PFSK-1 (cell line): ENCODE data around the gene OMP.

Experiments
- FOXP2 ChIP-seq: optimal IDR thresholded peaks from 2 replicates; pipeline ENCODE3; 2011; ENCODE audit warnings: borderline replicate concordance, control low read depth, inconsistent platforms; ENCODE audit not compliant: insufficient read depth; ENCODE audit errors: extremely low read length, extremely low read depth
- POLR2AphosphoS5 ChIP-seq: IDR thresholded peaks from 2 replicates; pipeline ENCODE4 v1.6.1; 2012; ENCODE audit warnings: low read depth, mild to moderate bottlenecking, control low read depth, low read length, moderate library complexity
- REST ChIP-seq, 2 experiments: IDR thresholded peaks; 2 replicates each; pipeline versions ENCODE4 v1.6.1 to v1.8.0; 2011 to 2012; ENCODE audit warnings: low read depth in 2 of 2, low read length in 2 of 2, control low read depth in 1 of 2, inconsistent platforms in 1 of 2, mild to moderate bottlenecking in 1 of 2, moderate library complexity in 1 of 2; ENCODE audit not compliant: insufficient read depth in 1 of 2
- SIN3A ChIP-seq: IDR thresholded peaks from 2 replicates; pipeline ENCODE4 v1.6.1; 2012; ENCODE audit warnings: mild to moderate bottlenecking, low read length, moderate library complexity, borderline replicate concordance; ENCODE audit not compliant: insufficient read depth
- TAF1 ChIP-seq: IDR thresholded peaks from 2 replicates; pipeline ENCODE4 v1.6.1; 2012; ENCODE audit warnings: low read length, control low read depth, borderline replicate concordance; ENCODE audit not compliant: insufficient read depth

Gene OMP

DNA sequence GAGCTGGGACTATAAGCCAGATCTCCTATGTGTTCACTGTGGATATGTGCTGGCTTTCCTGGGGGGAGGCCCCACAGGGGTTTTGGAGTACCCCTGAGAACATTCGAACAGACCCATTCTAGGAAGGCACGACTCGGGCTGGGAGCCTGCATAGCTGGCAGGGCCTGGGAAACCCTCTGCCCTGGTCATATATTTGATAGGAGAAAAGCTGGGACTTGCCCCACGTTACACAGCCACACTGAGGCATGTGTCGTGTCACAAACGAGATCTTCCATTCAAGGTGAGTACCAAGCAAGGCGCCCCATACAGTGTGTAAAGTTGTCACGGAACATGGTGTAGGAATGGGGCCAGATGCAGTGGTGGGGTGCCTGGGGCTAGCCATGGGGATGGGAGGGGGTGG is 36.6 kb downstream of the OMP start:
- TF ChIP-seq TAF1 = no peak
- no peak for TF ChIP-seq REST (IDR thresholded peaks at IDR 0.05; ENCODE audit: insufficient read depth in 1 of 2, low read depth in 2 of 2, low read length in 2 of 2)
- no peak for TF ChIP-seq FOXP2
- no peak for TF ChIP-seq POLR2AphosphoS5
- no peak for TF ChIP-seq SIN3A

DNA sequence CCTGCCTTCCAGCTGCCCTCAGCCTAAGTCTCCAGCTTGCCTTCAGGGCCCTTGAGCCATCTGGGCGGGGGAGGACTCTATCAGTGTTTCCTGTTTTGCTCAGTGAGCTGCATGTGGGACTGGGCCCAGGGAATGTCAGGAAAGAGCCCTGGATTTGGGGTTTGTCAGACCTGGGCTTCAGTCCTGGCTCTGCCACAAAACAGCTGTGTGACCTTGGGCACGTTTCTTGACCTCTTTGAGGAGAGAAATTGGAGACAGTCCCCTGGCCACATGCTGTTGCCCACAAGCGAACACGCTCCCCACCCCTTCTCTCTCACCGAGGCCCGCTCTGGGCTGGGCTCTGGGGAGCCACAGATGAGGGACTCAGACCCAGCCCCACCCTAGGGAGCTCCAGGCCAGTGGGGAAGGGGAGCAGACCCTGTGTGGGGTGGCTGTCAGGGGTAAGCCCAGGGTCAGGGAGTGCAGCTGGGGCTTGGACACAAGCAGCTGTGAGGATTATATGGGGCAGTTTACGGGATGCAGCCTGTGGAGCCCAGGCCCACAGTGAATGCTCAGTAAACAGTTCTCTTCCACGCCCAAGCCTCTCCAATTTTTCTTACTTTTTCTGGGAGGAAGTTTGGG is 37.7 kb downstream of the OMP start:
- TF ChIP-seq FOXP2 (peak; percentile 68), POLR2AphosphoS5 (no peak)

- TF ChIP-seq SIN3A = no peak
- TF ChIP-seq REST (IDR thresholded peaks at IDR 0.05; ENCODE audit: insufficient read depth in 1 of 2, low read depth in 2 of 2, low read length in 2 of 2) = no peak
- no peak for TF ChIP-seq POLR2AphosphoS5
- no peak for TF ChIP-seq TAF1
- TF ChIP-seq FOXP2 = no peak
Measured at GRCh38 chr11:77141034-77141433, 38.4 kb downstream of the OMP start.

- no peak for TF ChIP-seq REST (IDR thresholded peaks at IDR 0.05; ENCODE audit: insufficient read depth in 1 of 2, low read depth in 2 of 2, low read length in 2 of 2)
Measured at GRCh38 chr11:77141475-77141874, 38.8 kb downstream of the OMP start.

- no peak for TF ChIP-seq POLR2AphosphoS5
- TF ChIP-seq TAF1 = no peak
- TF ChIP-seq SIN3A = no peak
- no peak for TF ChIP-seq REST (IDR thresholded peaks at IDR 0.05; ENCODE audit: insufficient read depth in 1 of 2, low read depth in 2 of 2, low read length in 2 of 2)
- TF ChIP-seq FOXP2 = no peak
Measured at GRCh38 chr11:77142091-77142975, 39.7 kb downstream of the OMP start.
